Measurements from ENCODE around the gene GSG1L. TPM values are rescaled to one million over a fixed set of nuclear protein-coding genes. Genes with fewer than 3 reads are reported as not detected.
A peak's percentile ranks its signal among the peaks of the same experiment; 100 is the strongest.

GSG1L gene
- total RNA-seq, 4 donors from 2014 or later, result not detected

GRCh38 chr16:27978876-27979275, 84.6 kb downstream of the GSG1L start:
- H3K9me3 ChIP-seq, result no peaks in the 10 kb centered on the region
- H3K36me3 ChIP-seq, result no peaks in the 10 kb centered on the region
- H3K27ac ChIP-seq, result no peak overlapping the region
- no peaks in the 10 kb centered on the region for H3K27me3 ChIP-seq
- DNase-seq, result peak in 1 of 3 donors; percentile 10
- TF ChIP-seq POLR2A (IDR thresholded peaks at IDR 0.05) (no peak), CTCF (IDR thresholded peaks at IDR 0.05) (no peak)
- H3K4me1 ChIP-seq, result no peaks in the 10 kb centered on the region
- H3K4me3 ChIP-seq, result no peak overlapping the region

- Histone ChIP-seq H3K4me3 (no peak overlapping the region), H3K27me3 (no peaks in the 10 kb centered on the region), H3K9me3 (no peaks in the 10 kb centered on the region), H3K36me3 (no peaks in the 10 kb centered on the region), H3K4me1 (no peaks in the 10 kb centered on the region), H3K27ac (no peak overlapping the region)
- TF ChIP-seq POLR2A (IDR thresholded peaks at IDR 0.05) (no peak), CTCF (IDR thresholded peaks at IDR 0.05) (no peak)
- peak in 1 of 3 donors; percentile 18 for DNase-seq
Measured at GRCh38 chr16:27977966-27978365, 85.5 kb downstream of the GSG1L start.

- peak in 1 of 3 donors; percentile 2 for DNase-seq
- Histone ChIP-seq H3K36me3 (no peaks in the 10 kb centered on the region), H3K4me3 (no peak overlapping the region), H3K9me3 (no peaks in the 10 kb centered on the region), H3K27ac (no peak overlapping the region), H3K27me3 (no peaks in the 10 kb centered on the region), H3K4me1 (no peaks in the 10 kb centered on the region)
- TF ChIP-seq POLR2A (IDR thresholded peaks at IDR 0.05) (no peak), CTCF (IDR thresholded peaks at IDR 0.05) (no peak)
Measured at GRCh38 chr16:27976990-27977389, 86.5 kb downstream of the GSG1L start.

GRCh38 chr16:27974896-27975540, 88.5 kb downstream of the GSG1L start:
- Histone ChIP-seq H3K4me3 (no peak overlapping the region), H3K4me1 (no peaks in the 10 kb centered on the region), H3K27ac (no peak overlapping the region), H3K27me3 (no peaks in the 10 kb centered on the region), H3K9me3 (no peaks in the 10 kb centered on the region), H3K36me3 (no peaks in the 10 kb centered on the region)
- DNase-seq, result peak in 1 of 3 donors; percentile 19
- no peak for TF ChIP-seq POLR2A (IDR thresholded peaks at IDR 0.05)
- TF ChIP-seq CTCF (IDR thresholded peaks at IDR 0.05), result no peak

- Histone ChIP-seq H3K4me3 (no peak overlapping the region), H3K27me3 (no peaks in the 10 kb centered on the region), H3K27ac (no peak overlapping the region), H3K4me1 (no peaks in the 10 kb centered on the region), H3K9me3 (no peaks in the 10 kb centered on the region), H3K36me3 (no peaks in the 10 kb centered on the region)
- DNase-seq, result peak in 1 of 3 donors; percentile 23
- TF ChIP-seq POLR2A (IDR thresholded peaks at IDR 0.05) (no peak), CTCF (IDR thresholded peaks at IDR 0.05) (no peak)
Measured at GRCh38 chr16:27973678-27974077, 89.8 kb downstream of the GSG1L start.
